GM19438 (cell line): ENCODE data around the gene AFMID.

ENCODE experiments used
- ATAC-seq: cut with Tn5 transposase; IDR thresholded peaks from one replicate; pipeline ENCODE4 v1.9.1; 2021; ENCODE audit warnings: low read depth; ENCODE audit not compliant: unreplicated experiment

AFMID gene

GRCh38 chr17:78179372-78179771 lies 7.8 kb upstream of the AFMID start:
- ATAC-seq = no peak

GRCh38 chr17:78180083-78180482 lies 7.1 kb upstream of the AFMID start:
- ATAC-seq = no peak

- ATAC-seq = no peak
These were observed 6.7 kb upstream of the AFMID start for GRCh38 chr17:78180508-78180907.

GRCh38 chr17:78182504-78182903 lies 4.7 kb upstream of the AFMID start:
- ATAC-seq = no peak

- ATAC-seq = no peak
These were observed 3.2 kb upstream of the AFMID start for GRCh38 chr17:78183916-78184315.

GRCh38 chr17:78184351-78184750 lies 2.8 kb upstream of the AFMID start:
- no peak for ATAC-seq

- no peak for ATAC-seq
These were observed 2.3 kb upstream of the AFMID start for GRCh38 chr17:78184868-78185267.

- ATAC-seq = no peak
These were observed 1.0 kb upstream of the AFMID start for GRCh38 chr17:78185981-78186691.

- ATAC-seq = no peak
These were observed 9.6 kb downstream of the AFMID start for GRCh38 chr17:78196716-78197115.

GRCh38 chr17:78197147-78197832 lies 10.1 kb downstream of the AFMID start:
- no peak for ATAC-seq

GRCh38 chr17:78200451-78200850 lies 13.3 kb downstream of the AFMID start:
- no peak for ATAC-seq

GRCh38 chr17:78202666-78203065 lies 15.5 kb downstream of the AFMID start:
- ATAC-seq = no peak

- no peak for ATAC-seq
These were observed 17.4 kb downstream of the AFMID start for GRCh38 chr17:78204387-78205123.

GRCh38 chr17:78205124-78205775 lies 18.1 kb downstream of the AFMID start:
- no peak for ATAC-seq

- ATAC-seq = no peak
These were observed 19.1 kb downstream of the AFMID start for GRCh38 chr17:78206298-78206697.

GRCh38 chr17:78208486-78208885 lies 21.3 kb downstream of the AFMID start:
- ATAC-seq = no peak

GRCh38 chr17:78210111-78210510 lies 22.9 kb downstream of the AFMID start:
- no peak for ATAC-seq

- no peak for ATAC-seq
These were observed 23.9 kb downstream of the AFMID start for GRCh38 chr17:78211032-78211431.

GRCh38 chr17:78214016-78214705 lies 27.0 kb downstream of the AFMID start, which contains the start of gene BIRC5:
Gene BIRC5, plus strand, starts transcription at chr17:78214253. Its CDS starts 64 bp downstream, at chr17:78214317.
- peak; percentile 80 for ATAC-seq

GRCh38 chr17:78214706-78215061 lies 27.5 kb downstream of the AFMID start:
- ATAC-seq = no peak
